HG03280 (cell line): ENCODE measurements around the gene BATF.
"Not testable (repeated sequence)": the region's sequence is repeated elsewhere in the genome, so short reads cannot be mapped to it uniquely, and the experiment has no call there.

Experiments
- ATAC-seq: cut with Tn5 transposase; IDR thresholded peaks from one replicate; pipeline ENCODE4 v1.9.1; 2021; ENCODE audit warnings: mild to moderate bottlenecking, moderate library complexity; ENCODE audit not compliant: unreplicated experiment

Gene BATF, protein sequence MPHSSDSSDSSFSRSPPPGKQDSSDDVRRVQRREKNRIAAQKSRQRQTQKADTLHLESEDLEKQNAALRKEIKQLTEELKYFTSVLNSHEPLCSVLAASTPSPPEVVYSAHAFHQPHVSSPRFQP

DNA sequence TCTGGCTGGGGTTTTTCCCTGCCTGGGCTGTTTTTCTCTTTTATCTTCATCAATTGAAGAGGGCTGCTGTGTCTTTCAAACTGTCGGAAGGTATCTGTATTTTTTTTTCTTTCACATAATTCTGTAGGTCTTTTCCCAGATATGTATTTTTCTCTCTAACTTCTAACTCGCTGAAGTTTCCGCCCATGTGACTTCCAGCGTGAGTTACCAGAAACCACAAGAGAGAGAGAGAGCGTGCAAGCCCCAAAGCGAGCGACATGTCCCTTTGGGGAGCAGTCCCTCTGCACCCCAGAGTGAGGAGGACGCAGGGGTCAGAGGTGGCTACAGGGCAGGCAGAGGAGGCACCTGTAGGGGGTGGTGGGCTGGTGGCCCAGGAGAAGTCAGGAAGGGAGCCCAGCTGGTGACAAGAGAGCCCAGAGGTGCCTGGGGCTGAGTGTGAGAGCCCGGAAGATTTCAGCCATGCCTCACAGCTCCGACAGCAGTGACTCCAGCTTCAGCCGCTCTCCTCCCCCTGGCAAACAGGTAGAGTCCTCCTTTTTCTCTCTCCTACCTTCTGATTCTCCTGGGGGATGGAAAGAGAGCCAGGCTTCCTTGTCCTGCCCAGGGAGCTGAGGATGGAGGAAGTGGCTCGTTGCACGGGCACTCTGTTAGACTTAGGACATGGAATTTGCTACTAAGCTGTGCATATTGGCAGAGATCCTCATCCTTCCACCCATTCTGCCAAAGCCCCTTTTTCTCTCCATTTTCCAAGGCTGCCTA lies at the start of gene BATF:
Gene BATF, plus strand, starts transcription at position 246 of the 759 bp plus-strand sequence. Its CDS starts 214 bp downstream, at position 460.
- ATAC-seq: peak; percentile 43

DNA sequence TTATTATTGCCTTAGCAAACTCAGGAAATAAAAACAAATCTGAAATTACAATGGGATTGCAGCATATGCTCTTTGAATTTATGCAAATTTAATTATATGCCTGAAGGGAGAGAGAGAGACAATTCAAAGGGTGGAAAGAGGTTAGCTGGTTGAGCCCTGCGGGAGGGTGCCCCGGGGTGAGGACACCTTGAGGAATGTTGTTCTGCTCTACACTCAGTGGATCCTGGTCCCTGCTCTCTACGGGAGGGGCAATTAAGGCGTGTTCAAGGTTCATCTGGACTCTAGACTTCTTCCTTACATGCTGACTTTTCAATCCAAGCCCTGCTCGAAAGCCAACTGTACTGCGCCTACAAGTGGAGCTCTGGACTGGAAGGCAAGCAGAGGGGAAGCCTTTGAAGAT lies 48.1 kb upstream of the BATF start:
- not testable (repeated sequence) for ATAC-seq

DNA sequence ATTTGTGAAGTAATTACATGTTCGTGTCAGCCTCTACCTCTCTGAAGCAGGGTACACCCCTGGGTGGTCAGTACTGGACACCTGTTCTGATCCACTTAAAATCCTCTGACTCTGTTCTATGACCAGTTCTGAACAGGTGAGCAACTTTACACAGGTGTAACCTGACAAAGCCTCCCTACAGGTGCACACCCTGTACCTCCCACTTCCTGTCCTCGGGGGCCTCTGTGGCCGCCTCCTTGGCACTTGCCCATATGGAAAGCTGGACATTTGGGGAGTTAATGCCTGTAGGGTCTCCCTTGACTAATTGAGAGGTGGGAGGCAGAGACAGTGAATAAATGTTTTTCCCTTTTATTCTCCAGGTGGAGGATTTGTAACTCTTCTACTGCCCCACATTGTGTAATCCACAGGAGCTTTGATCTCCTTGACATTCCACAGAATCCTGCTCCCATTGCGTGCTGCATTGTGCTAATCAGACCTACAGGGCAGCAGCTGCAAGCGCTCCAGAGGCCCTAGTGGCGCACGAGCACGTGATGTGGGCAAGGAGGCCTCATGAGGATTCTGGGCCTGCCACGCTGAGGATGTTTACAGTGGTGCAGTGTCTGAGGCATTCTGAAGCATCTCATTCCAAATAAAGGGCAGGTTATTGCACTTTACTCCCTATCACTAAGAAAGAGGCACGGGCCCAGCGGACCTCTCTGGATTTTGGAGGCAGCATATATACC lies 45.8 kb upstream of the BATF start:
- no peak for ATAC-seq

DNA sequence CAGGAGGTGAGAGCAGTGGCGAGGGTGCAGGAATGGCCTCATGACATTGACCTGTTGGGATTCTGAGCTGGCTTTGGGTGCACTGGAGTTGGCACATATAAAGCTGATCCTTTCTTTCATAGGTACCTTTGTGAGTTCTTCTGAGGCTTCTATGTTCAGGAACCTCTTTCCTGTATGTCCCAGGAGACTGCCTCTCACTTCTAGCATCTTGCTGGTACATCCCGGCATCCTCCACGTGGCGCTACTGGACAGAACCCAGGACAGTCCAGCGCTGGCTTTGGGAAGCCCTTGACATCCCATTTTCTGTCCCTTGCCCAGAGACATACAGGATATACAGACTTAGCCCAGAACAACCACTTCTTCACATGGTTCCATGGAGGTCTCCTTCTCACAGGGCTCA lies 44.4 kb upstream of the BATF start:
- no peak for ATAC-seq

DNA sequence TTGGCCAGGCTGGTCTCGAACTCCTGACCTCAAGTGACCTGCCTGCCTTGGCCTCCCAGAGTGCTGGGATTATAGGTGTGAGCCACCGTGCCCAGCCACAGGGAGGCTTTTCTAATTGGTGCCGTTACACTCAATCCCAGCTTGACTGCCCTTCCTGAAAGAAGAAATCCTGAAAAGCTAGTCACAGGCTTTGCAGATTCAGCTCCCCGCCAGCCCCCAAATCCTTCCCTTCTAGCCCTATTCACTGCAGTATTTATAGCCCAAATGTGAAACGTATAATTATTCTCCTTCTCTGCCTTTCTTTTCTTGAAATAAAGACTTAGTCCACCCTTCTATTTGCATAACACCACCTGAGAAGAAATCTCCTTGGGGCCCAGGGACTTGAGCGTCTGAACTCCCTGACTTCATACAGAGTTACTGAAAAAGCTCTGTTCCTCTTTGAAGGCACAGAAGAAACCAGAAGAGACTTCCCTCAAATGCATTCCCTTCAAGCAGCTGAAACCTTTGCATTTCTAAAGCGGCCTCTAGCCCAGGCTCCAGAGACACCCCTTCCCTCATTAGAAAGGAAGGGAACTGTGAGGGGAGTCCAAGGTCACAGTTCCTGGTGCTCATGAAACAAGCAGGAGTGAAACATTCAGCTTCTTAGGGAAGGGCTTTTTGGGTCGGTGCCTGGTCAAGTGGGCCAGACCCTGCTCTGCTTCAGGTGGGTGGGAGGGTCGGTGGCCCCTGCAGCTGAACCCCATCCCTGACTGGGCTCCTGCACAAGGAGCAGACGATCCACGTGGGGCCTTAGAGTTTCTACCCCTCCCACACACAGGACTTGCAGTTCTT lies 42.3 kb upstream of the BATF start:
- ATAC-seq: peak; percentile 81

DNA sequence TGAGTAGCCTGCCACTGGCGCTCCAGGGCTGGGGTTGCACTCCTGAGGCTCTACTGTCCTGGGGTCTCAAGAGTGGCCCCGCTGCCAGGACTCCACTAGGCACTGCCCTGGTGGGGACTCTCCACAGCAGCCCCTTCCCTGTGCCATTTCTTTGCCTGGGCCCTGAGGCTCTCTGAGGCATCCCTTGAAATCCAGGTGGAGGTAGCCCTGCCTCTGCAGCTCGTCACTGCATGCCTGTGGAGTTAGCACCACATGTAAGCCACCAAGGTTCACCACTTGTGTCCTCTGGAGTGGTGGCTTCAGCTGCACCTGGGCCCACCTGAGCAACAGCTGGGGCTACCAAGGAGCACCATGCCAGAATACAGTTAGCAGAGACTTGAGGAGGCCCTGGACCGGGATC lies 39.9 kb upstream of the BATF start:
- no peak for ATAC-seq

DNA sequence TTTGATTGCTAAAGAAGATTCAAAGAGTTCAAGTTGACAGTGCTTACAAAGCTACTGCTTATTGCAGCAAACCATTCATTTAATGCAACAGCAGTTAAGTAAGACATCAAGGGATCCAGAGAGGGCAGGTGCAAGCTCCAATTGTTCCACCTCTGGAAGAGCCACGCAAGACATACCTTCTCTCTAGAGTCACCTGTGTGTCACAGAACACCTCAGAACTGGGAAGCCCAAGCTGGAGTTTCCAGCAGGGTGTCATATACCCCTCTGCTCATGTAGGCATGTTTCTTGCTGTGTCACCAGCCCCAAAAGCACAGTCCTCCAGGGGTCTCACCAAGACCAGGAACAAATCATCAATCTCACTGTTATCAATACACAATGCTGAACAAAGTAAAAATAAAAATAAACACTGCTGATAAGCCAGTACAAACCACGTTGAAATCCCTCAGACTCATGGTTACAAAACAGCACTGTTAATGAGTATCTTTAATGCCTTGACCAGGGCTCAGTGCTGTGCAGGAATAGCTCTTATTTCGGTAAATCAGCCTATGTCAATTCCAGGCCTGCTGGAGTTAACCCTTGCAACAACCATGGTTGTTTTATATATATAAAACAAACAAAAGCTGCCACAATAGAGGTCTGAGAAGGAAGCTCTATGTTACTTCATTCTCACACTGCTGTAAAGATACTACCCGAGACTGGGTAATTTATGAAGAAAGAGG lies 37.4 kb upstream of the BATF start:
- no peak for ATAC-seq

DNA sequence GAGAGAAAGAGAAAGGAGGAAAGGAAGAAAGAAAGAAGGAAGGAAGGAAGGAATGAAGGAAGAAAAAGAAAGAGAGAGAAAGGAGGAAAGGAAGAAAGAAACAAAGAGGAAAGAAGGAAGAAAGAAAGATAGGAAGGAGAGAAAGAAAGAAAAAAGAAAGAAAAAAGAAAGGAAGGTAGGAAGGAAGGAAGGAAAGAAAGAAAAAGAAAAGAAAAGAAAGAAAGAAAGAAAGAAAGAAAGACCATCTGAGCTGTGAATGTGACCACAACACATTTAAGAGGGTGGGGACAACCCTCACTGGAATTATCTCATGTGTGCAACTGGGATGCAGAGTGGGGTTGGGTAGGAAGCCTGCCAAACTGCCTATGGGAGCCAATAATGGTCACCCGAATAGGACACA lies 36.0 kb upstream of the BATF start:
- no peak for ATAC-seq

DNA sequence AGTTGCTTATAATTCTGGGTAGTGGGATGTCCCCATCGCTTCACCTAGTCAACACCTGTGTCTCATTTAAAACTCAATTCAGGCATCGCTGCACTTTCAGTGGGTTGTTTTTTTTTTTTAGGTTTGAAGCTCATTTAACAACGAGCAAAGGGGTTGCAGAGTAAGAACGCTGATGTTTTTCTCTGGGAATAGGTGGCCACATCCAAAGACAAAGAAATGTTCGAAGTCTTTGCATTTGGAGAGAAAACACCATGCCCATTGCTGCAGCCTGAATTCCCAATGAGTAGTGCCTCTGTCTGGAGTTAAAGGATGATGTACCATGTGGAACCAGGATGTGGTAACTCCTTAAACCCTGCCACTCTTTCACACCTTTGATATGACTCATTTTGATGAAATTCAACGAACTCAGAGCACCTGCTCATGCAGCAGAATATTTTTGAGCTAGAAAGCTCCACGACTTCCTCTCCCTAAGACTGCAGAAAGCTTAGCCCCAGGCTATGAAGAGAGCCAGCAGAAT lies 35.1 kb upstream of the BATF start:
- ATAC-seq: peak; percentile 58

DNA sequence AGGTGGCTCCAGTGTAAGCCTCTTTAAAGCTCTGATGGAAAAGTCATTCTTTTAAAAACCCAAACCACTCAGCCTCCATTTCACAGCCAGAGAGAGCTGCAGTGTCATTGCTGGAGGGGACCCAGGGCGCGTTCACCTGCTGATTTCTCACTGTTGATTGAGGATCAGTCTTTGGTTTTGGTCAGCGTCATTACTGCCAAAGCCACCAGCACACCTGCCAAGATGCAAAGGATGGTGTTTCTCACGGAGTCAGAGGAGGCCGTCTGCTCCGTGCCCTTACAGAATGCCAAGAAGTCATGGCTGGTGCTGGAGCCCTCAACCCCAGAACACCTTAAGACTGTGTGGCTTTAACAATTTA lies 32.8 kb upstream of the BATF start:
- ATAC-seq: no peak

DNA sequence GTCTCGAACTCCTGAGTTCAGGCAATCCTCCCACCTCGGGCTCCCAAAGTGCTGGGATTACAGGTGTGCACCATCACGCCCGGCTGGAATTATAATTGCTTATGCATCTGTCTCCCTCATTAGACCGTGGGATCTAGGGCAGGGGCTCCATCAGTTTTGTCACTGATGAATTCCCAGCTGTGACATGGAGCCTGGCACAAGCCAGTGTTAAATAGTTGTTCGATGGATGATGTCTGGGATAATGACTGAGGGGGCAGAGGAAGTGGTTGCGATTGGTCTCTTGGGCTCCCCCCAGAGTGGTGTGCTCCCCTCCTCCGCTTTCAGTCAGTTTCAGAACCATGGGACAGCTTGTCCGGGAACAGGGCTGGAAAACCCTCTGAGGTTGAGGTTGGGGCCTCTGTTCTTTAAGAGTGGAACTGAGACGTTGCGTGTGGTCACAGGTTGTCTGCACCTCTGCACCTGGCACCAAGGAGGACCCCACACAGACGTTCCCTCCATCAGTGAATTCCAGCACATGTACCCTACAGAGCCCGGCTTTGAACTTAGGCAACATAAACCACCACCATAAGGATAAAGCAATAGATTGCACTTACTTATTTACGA lies 30.8 kb upstream of the BATF start:
- no peak for ATAC-seq

DNA sequence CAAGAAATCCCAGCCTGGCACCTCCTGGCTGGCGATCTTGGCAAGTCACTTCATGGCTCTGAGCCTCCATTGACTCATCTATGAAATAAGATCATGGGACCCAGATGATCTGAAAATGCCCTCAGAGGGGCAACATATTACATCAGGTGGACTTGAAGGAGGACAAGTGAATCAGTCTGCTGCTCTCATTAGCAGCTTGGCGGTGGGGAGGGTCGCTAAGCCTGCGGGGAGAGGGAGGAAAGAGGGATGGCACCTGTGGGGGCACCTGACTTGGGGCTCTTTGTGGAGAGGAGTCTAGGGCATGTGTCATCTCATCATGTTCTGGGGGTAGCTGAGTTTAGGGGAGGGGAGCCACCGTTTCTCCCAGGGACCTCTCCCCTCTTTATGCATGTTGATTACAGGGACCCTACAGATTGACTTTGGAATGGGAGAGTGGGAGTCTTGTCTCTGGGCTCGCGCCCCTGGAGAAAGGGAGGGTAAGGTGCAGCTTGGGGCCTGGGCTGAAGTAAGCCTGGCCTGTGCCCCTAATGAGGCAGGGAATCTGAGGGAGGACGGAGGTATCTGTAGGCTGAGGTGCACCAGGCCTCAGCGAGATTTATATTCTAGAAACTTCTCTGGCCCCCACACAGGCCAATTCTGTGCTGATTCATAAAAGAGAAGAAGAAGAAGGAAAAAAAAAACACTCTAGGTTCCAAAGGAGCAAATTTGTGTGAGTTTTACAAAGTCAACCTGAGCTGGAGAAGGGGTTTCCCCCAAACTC lies 29.3 kb upstream of the BATF start:
- no peak for ATAC-seq

DNA sequence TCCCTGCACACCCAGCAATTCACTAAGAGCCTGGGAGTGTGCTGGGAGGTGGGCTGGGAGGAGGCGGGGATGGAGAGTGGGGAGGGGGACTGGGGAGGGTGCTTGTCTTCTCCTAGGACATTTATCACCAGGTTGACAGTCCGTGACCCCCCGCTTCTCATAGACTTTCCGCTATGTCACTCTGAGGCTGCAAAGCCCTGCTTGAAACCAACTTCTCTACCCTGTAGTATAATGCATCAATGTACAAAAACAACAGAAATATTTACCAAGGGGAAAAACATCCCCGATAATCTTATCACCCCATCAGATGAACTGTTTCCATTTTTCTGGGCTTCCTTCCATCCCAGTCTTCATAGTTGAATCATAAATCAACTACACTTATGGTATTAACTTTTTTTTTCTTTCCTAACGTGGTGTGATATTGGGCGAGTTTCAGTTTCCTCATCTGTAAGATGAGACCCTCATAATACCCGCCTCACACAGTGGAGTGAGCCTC lies 28.6 kb upstream of the BATF start:
- ATAC-seq: no peak

DNA sequence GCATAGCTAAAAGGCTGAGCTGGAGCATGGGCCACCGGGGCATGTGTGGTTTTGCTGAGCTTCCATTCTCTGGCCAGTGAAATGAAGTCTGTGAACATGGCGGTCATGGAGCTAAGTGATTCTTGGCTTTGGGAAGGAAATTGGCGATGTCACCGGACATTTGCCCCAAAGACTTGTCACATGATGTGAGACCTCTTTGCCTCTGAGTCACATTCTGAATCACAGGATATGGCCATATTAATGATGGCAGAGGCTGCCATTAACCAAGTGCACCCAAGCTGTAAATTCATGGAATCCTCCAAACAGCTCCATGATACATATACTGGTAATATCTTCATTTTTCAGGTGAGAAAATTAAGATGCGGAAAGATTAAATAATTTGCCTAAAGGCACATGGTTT lies 27.4 kb upstream of the BATF start:
- ATAC-seq: no peak

DNA sequence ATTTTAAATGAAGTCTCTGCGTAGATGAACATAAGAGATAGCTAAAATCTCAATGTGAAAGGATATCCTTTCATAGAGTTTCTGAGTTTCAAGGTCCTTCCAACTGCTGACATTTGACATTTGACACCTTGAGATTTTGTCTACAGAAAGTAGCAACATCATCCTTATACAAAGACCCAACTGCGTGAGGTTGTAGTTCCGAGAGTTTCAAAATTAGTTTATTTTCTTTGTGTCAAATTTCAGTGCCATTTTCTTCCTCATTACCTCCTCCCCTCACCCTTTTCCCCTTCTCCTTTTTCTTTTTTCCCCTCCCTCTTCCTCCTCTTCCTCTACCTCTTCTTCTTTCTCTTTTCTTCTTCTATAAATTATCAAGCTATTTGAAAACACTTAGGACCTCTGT lies 26.9 kb upstream of the BATF start:
- no peak for ATAC-seq

DNA sequence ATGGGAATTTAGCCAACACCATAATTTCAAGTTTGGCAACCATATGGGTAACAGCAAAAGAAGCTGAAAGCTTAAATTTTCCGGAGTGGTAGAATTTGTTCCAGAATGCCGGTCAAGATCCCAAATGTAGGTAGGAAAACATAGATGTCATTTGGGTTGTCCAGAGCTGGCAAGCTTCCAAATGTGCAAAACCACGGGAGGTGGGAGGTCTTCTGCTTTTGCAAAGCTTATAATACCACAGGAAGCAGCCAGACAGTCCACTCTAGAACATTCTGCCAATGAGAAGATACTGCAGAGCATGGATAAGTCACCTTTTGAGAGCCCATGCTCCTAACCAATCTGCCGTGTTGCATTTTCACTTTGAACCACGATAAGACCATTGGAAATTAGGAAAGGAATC lies 26.4 kb upstream of the BATF start:
- no peak for ATAC-seq

DNA sequence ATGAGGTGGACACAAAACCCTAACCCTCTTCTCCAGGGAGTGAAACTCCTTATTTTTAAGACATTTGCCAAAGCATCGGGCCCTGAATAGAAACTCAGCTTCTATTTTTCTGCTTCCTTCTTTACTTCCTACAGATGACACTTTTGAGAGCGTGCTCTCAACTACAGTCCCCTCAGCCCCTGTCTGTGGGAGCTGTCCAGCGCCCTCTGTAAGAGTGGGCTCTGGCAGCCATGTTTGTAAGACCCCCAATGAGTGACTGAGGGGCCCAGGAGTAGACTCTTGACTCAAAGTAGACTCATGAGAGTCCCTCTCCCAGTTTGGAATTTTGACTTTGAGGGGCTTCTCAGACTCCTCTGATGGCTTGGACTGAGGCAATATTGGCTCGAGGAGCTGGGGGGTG lies 25.5 kb upstream of the BATF start:
- no peak for ATAC-seq

DNA sequence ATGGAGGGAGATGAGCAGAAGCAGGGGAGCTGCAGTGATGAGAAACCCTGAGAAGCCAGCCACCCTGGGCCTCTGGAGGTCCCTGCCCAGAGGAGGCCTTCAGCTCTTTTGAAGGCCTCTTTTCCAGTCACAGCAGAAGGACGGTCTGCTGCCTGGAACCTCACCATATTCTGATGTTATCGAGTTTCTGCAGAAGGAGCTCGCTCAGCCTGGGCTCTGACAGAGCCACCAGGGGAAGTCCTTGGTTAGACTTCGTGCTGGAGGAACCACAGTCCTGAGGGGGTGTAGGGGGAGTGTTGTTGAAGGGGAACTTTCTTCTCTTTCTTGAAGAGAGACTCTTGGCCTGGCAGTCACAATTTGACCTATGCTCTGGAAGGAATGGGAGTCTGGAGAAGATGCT lies 25.1 kb upstream of the BATF start:
- no peak for ATAC-seq

DNA sequence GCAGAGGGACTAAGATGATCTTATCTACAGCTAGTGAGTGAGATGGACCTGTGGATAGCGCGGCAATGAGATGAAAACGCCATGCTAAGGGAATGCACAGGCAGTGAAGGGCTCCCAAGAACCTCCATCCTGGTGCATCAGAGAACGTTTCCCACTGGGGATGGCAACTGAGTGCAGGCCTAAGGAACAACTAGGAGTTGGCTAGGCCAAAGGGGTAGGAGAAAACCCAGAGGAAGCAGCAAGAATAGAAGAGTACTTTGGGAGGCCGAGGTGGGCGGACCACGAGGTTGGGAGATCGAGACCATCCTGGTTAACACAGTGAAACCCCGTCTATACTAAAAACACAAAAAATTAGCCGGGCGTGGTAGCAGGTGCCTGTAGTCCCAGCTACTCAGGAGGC lies 24.6 kb upstream of the BATF start:
- ATAC-seq: no peak
